ENCODE results near the gene DLG2. TPM values are rescaled to one million over a fixed set of nuclear protein-coding genes. Genes with fewer than 3 reads are reported as not detected.

DLG2 gene
- total RNA-seq, 1 donor from 2014 or later = 6.1 TPM

- ATAC-seq (ENCODE audit: poor library complexity) (no peak), DNase-seq (no peak)
- intact Hi-C loops (cut with DNase I) = no loop called here
These were observed 1961.0 kb downstream of the DLG2 start for GRCh38 chr11:83666149-83666548.

GRCh38 chr11:83663988-83664387 lies 1963.2 kb downstream of the DLG2 start:
- DNase-seq (no peak), ATAC-seq (ENCODE audit: poor library complexity) (peak; percentile 94)
- intact Hi-C loops (cut with DNase I) = no loop called here

GRCh38 chr11:83663446-83663845 lies 1963.7 kb downstream of the DLG2 start:
- no peak for ATAC-seq (ENCODE audit: poor library complexity)
- no peak for DNase-seq
- intact Hi-C loops (cut with DNase I) = no loop called here

- intact Hi-C loops (cut with DNase I) = no loop called here
- ATAC-seq (ENCODE audit: poor library complexity) (peak; percentile 51), DNase-seq (no peak)
These were observed 1964.7 kb downstream of the DLG2 start for GRCh38 chr11:83662494-83662893.

- intact Hi-C loops (cut with DNase I) = no loop called here
- ATAC-seq (ENCODE audit: poor library complexity) = no peak
- no peak for DNase-seq
These were observed 1965.4 kb downstream of the DLG2 start for GRCh38 chr11:83661491-83662350.

GRCh38 chr11:83659466-83659865 lies 1967.7 kb downstream of the DLG2 start:
- no peak for DNase-seq
- ATAC-seq (ENCODE audit: poor library complexity) = no peak
- intact Hi-C loops (cut with DNase I) = no loop called here

GRCh38 chr11:83656796-83657330 lies 1970.3 kb downstream of the DLG2 start:
- intact Hi-C loops (cut with DNase I) = no loop called here
- DNase-seq = no peak
- no peak for ATAC-seq (ENCODE audit: poor library complexity)

GRCh38 chr11:83655976-83656375 lies 1971.2 kb downstream of the DLG2 start:
- DNase-seq (no peak), ATAC-seq (ENCODE audit: poor library complexity) (no peak)
- intact Hi-C loops (cut with DNase I) = no loop called here

- DNase-seq (no peak), ATAC-seq (ENCODE audit: poor library complexity) (no peak)
- intact Hi-C loops (cut with DNase I) = no loop called here
These were observed 1977.7 kb downstream of the DLG2 start for GRCh38 chr11:83649528-83649855.

- ATAC-seq (ENCODE audit: poor library complexity) (no peak), DNase-seq (no peak)
- intact Hi-C loops (cut with DNase I) = no loop called here
These were observed 1978.3 kb downstream of the DLG2 start for GRCh38 chr11:83648610-83649527.

GRCh38 chr11:83645561-83645960 lies 1981.6 kb downstream of the DLG2 start:
- DNase-seq = no peak
- ATAC-seq (ENCODE audit: poor library complexity) = no peak
- intact Hi-C loops (cut with DNase I) = no loop called here

- intact Hi-C loops (cut with DNase I) = no loop called here
These were observed 1984.0 kb downstream of the DLG2 start for GRCh38 chr11:83643115-83643514.

GRCh38 chr11:83642500-83642899 lies 1984.6 kb downstream of the DLG2 start:
- ATAC-seq (ENCODE audit: poor library complexity) = no peak
- DNase-seq = no peak
- intact Hi-C loops (cut with DNase I) = no loop called here

More at GRCh38 chr11:83643115-83643514, 1984.0 kb downstream of the DLG2 start:
- ATAC-seq (ENCODE audit: poor library complexity) (no peak), DNase-seq (no peak)

- ATAC-seq (ENCODE audit: poor library complexity) (peak; percentile 98), DNase-seq (peak; percentile 50)
- intact Hi-C loops (cut with DNase I) = no loop called here
These were observed 1985.6 kb downstream of the DLG2 start for GRCh38 chr11:83641511-83641910.

GRCh38 chr11:83639995-83640758 lies 1987.0 kb downstream of the DLG2 start:
- intact Hi-C loops (cut with DNase I) = no loop called here
- DNase-seq = no peak
- ATAC-seq (ENCODE audit: poor library complexity) = no peak

GRCh38 chr11:83635166-83635565 lies 1992.0 kb downstream of the DLG2 start:
- DNase-seq = no peak

GRCh38 chr11:83630211-83630610 lies 1996.9 kb downstream of the DLG2 start:
- no peak for ATAC-seq (ENCODE audit: poor library complexity)
- intact Hi-C loops (cut with DNase I) = no loop called here
- no peak for DNase-seq

More at GRCh38 chr11:83635166-83635565, 1992.0 kb downstream of the DLG2 start:
- no peak for ATAC-seq (ENCODE audit: poor library complexity)
- intact Hi-C loops (cut with DNase I) = no loop called here

GRCh38 chr11:83629775-83630174 lies 1997.4 kb downstream of the DLG2 start:
- intact Hi-C loops (cut with DNase I) = no loop called here
- ATAC-seq (ENCODE audit: poor library complexity) = no peak
- DNase-seq = no peak

Measured in Right ventricle myocardium superior (tissue), 1 donor.